ENCODE measurements around the gene FZD10.

- no peak for TF ChIP-seq POLR2A (IDR thresholded peaks at IDR 0.05)
- TF ChIP-seq POLR2AphosphoS5 (IDR thresholded peaks at IDR 0.05), result no peak
- TF ChIP-seq, protein P1, sequence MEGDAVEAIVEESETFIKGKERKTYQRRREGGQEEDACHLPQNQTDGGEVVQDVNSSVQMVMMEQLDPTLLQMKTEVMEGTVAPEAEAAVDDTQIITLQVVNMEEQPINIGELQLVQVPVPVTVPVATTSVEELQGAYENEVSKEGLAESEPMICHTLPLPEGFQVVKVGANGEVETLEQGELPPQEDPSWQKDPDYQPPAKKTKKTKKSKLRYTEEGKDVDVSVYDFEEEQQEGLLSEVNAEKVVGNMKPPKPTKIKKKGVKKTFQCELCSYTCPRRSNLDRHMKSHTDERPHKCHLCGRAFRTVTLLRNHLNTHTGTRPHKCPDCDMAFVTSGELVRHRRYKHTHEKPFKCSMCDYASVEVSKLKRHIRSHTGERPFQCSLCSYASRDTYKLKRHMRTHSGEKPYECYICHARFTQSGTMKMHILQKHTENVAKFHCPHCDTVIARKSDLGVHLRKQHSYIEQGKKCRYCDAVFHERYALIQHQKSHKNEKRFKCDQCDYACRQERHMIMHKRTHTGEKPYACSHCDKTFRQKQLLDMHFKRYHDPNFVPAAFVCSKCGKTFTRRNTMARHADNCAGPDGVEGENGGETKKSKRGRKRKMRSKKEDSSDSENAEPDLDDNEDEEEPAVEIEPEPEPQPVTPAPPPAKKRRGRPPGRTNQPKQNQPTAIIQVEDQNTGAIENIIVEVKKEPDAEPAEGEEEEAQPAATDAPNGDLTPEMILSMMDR (IDR thresholded peaks at IDR 0.05 in 8 of 11, conservative IDR thresholded peaks at IDR 0.05 in 3 of 11), result no peak
Observed at GRCh38 chr12:130114952-130115351, 47.3 kb upstream of the FZD10 start.

All from spleen (tissue), 7 donors.